Activated naive CD8-positive, alpha-beta T cell treated with anti-CD3 and anti-CD28 coated beads for 36 hours (primary cell): ENCODE results near the gene CACNA1C. TPM values are rescaled to one million over a fixed set of nuclear protein-coding genes. Genes with fewer than 3 reads are reported as not detected.
"Not testable (repeated sequence)": the region's sequence is repeated elsewhere in the genome, so short reads cannot be mapped to it uniquely, and the experiment has no call there.

Experiments used
- DNase-seq: peaks from one replicate; pipeline ENCODE4 v3.0.0; 2021
- H3K27ac Mint-ChIP-seq: one replicate; pipeline ENCODE4 v1.8.0; 2022; ENCODE audit warnings: mild to moderate bottlenecking, moderate library complexity, mixed read lengths
- H3K27me3 Mint-ChIP-seq: one replicate; pipeline ENCODE4 v1.8.0; 2022; ENCODE audit warnings: mild to moderate bottlenecking, mixed read lengths
- H3K36me3 Mint-ChIP-seq: one replicate; pipeline ENCODE4 v1.8.0; 2021; ENCODE audit warnings: mild to moderate bottlenecking, mixed read lengths
- H3K4me1 Mint-ChIP-seq: one replicate; pipeline ENCODE4 v1.8.0; 2021; ENCODE audit warnings: mixed read lengths
- H3K4me3 Mint-ChIP-seq: one replicate; pipeline ENCODE4 v1.8.0; 2022; ENCODE audit warnings: mild to moderate bottlenecking, moderate library complexity, mixed read lengths
- H3K9me3 Mint-ChIP-seq: one replicate; pipeline ENCODE4 v1.8.0; 2022; ENCODE audit warnings: mixed read lengths
- total RNA-seq, 2 experiments: library from RNA; stranded (reverse); gene quantifications; one replicate each; pipeline ENCODE4 v1.2.3, GENCODE V29; 2021

CACNA1C gene
- total RNA-seq, 2 experiments from 2014 or later = 0.02 to 0.14 TPM

DNA sequence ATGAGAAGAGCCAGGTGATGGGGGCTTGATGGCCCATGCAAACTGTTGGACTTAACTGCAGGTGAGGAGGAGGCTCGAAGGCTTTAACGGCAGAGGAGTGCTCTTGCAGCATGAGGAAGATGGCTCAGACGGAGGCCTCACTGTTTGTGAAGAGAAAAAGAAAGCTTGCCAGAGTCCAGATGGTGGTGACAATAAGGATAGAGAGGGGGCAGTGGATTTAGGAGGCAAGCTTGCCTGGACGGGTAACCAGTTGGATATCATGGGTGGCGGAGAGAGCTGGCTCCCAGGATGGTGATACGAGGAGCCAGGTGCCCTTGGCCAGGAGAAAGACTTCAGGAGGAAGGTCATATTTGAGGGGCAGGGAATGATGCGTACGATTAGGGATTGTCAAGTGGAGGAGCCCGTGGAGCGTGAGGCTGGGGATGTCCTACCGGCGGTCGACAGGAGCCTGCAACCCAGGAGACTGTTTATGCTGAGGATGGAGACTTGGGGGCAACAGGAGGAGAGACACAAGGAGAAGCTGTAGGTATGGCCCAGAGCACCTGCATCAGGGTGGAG lies 71.8 kb downstream of the CACNA1C start:
- no peaks in the 10 kb centered on the region for H3K4me1 Mint-ChIP-seq
- H3K36me3 Mint-ChIP-seq = no peaks in the 10 kb centered on the region
- H3K4me3 Mint-ChIP-seq = no peak overlapping the region
- no peak for DNase-seq
- no peak overlapping the region for H3K27ac Mint-ChIP-seq
- no peaks in the 10 kb centered on the region for H3K9me3 Mint-ChIP-seq
- H3K27me3 Mint-ChIP-seq = no peaks in the 10 kb centered on the region

DNA sequence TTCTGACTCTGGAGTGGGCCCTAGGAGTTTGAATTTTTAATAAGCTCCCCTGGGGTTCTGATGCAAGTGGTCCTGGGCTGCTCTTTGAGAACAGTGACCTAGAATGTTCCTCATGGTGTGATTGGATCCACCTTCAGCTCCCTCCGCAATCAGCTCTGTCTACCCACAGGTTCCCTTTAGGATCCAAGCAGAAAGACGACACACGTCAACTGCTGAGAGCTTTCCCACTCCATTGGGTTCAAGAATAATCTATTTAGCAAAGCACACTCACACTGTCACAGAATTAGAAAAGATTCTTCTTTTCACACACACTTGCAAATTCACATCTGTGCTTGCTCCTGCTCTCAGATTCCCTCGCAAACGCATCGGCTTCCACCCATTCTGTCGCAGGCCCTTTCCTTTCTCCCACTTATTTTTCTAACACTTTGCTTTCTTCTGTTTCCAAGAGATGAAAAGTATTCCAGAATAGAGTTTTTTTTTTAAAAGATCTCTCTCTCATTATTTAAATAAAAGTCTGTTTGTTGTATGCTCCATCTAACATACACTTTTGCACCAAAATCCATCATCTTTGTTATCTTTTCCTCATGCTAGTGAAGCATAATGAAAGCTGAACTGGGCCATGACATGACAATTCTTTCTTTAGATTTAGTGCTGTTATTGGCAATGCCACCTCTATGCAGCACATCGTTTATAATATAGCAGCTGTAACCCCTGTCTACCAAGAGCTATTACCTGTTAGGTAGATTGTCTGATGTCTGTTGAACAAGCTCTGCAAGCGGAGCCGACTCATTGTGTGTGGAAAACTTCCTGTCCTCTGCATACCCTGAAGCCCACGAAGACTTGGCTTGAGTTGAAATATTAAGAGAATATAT lies 73.1 kb downstream of the CACNA1C start:
- DNase-seq = no peak
- Mint-ChIP-seq H3K9me3 (no peaks in the 10 kb centered on the region), H3K4me1 (no peaks in the 10 kb centered on the region), H3K27ac (no peak overlapping the region), H3K27me3 (no peaks in the 10 kb centered on the region), H3K36me3 (no peaks in the 10 kb centered on the region), H3K4me3 (no peak overlapping the region)

DNA sequence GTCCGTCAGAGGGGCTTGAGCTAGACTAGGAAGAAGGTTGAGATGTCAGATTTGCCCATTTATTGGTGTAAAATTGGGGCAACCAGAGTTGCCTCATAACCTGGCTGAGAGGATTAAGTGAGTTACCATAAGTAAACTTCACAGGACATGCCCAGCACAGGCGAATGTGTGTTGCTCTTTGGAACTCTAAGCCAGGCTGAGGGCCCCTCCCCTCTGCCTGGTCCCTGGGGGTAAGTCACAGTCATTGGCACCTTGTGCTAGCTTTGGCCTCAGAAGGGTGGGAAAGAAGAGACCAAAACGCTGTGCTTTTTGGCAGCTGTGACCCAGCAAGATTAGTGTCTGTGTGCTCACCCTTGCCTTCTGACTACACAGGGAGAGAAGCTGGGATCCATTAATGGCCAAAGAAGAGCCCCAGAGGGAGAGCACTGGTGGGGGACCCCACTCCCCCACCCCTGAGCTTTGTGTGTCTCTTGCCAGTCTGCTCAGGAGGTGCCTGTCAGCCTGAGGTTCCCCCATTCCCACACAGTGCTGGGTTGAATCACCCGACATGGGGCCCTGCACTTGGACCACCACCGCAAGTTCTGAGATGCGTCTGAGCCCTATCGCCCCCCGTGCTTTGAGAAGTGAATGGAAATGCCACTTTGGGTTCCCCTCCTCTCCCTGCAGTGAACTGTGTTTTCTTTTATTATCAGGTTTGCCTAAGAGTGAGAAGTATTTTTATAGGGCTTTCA lies 74.1 kb downstream of the CACNA1C start:
- H3K4me1 Mint-ChIP-seq = no peaks in the 10 kb centered on the region
- H3K4me3 Mint-ChIP-seq = no peak overlapping the region
- H3K27ac Mint-ChIP-seq = no peak overlapping the region
- H3K36me3 Mint-ChIP-seq = no peaks in the 10 kb centered on the region
- H3K27me3 Mint-ChIP-seq = no peaks in the 10 kb centered on the region
- no peaks in the 10 kb centered on the region for H3K9me3 Mint-ChIP-seq
- no peak for DNase-seq

DNA sequence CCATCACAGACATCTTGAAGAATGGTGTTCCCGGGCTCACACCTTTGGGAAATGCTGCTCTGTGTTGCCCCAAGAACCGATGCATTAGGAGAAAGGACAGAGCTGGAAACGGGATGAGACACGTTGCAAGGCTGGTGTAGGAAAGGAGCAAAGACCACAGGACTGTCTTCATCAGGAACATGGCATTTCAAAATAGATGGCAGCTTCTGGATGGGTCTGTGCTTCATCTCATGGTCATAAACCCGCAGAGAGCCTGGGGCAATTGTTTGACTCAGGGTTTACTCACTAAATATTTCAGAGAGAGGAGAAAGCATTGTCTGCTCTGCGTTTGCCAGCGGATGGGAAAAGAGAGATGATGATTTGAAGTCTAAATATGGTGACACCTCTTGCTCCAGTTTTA lies 76.3 kb downstream of the CACNA1C start:
- no peaks in the 10 kb centered on the region for H3K9me3 Mint-ChIP-seq
- no peaks in the 10 kb centered on the region for H3K4me1 Mint-ChIP-seq
- no peaks in the 10 kb centered on the region for H3K27me3 Mint-ChIP-seq
- no peak overlapping the region for H3K4me3 Mint-ChIP-seq
- DNase-seq = no peak
- no peaks in the 10 kb centered on the region for H3K36me3 Mint-ChIP-seq
- H3K27ac Mint-ChIP-seq = no peak overlapping the region

DNA sequence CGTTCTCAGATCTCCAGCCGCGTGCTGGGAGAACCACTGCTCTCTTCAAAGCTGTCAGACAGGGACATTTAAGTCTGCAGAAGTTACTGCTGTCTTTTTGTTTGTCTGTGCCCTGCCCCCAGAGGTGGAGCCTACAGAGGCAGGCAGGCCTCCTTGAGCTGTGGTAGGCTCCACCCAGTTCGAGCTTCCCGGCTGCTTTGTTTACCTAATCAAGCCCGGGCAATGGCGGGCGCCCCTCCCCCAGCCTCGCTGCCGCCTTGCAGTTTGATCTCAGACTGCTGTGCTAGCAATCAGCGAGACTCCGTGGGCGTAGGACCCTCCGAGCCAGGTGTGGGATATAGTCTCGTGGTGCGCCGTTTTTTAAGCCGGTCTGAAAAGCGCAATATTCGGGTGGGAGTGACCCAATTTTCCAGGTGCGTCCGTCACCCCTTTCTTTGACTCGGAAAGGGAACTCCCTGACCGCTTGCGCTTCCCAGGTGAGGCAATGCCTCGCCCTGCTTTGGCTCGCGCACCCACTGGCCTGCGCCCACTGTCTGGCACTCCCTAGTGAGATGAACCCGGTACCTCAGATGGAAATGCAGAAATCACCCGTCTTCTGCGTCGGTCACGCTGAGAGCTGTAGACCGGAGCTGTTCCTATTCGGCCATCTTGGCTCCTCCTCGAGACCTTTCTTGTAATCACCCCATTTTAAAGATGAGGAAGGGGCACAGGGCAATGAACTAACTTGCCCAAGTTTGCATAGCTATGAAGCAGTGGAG lies 83.1 kb downstream of the CACNA1C start:
- H3K4me1 Mint-ChIP-seq = not testable (repeated sequence)

DNA sequence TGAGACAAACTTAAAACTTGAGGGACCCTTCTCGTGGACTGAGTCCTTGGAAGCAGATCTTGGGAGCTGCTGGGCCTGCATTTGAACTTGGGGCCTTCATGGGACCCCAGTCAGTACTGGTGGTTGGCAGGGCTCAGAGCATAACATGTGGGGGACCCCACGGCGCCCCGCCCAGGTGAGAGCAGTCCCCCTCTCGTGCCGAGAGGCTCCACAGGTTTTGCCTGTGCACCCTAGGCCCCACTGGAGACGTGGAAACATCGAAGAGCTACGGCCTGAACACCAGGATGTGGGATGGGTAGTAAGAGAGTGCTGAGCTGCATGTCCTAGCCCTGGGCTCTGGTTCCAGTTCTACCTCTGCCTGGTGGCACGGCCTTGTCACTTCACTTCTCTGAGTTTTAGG lies 84.1 kb downstream of the CACNA1C start:
- Mint-ChIP-seq H3K4me1 (no peaks in the 10 kb centered on the region), H3K9me3 (no peaks in the 10 kb centered on the region), H3K27me3 (peaks cover 6% of the 10 kb centered on the region), H3K36me3 (no peaks in the 10 kb centered on the region), H3K27ac (no peak overlapping the region), H3K4me3 (no peak overlapping the region)
- DNase-seq = no peak

More for the DNA sequence above, 83.1 kb downstream of the CACNA1C start:
- H3K27ac Mint-ChIP-seq, DNase-seq, H3K27me3 Mint-ChIP-seq, H3K36me3 Mint-ChIP-seq, H3K4me3 Mint-ChIP-seq, H3K9me3 Mint-ChIP-seq: not testable (repeated sequence)

DNA sequence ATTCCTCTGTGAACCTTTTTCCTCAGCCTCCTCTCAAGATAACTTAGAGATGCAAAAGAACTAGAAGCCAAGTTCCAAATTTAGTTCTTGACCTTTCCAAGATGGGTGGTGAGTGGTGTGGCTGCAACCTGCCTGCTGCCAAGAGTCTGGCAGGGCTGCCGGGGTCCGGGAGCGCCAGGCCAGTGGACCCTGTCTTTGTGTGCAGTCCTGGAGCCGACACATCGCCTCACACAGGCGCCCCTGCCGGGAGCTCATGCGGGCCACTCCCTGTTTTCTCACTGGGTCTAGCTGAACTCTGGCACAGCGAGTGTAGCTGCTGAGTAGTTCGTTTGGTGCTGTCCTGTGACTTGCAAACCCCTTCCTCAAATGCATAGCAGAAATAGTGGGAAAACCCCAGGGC lies 84.9 kb downstream of the CACNA1C start:
- Mint-ChIP-seq H3K9me3 (no peaks in the 10 kb centered on the region), H3K4me1 (no peaks in the 10 kb centered on the region), H3K36me3 (no peaks in the 10 kb centered on the region), H3K27ac (no peak overlapping the region), H3K27me3 (peaks cover 6% of the 10 kb centered on the region), H3K4me3 (no peak overlapping the region)
- no peak for DNase-seq

DNA sequence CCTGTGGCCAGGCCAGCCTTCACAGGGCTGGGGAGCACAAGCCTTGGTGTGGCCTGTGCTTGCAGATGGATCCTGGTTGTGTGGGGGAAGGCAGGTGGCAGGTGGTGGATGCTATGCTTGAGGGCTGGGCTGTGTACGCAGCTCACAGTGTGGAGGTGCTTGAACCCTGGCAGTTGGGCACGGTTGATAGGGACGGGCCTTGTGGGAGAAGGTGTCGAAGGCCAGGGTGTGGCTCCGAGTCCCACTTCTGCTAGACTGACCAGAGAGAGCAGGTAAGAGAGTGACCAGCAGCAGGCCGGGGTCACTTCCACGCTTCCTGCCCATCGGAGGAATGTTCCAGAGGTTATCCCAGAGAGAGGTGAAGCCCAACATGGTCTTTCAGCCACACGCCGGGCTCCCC lies 85.5 kb downstream of the CACNA1C start:
- Mint-ChIP-seq H3K4me1 (no peaks in the 10 kb centered on the region), H3K27me3 (peaks cover 6% of the 10 kb centered on the region), H3K36me3 (no peaks in the 10 kb centered on the region), H3K4me3 (no peak overlapping the region), H3K27ac (no peak overlapping the region), H3K9me3 (no peaks in the 10 kb centered on the region)
- no peak for DNase-seq

DNA sequence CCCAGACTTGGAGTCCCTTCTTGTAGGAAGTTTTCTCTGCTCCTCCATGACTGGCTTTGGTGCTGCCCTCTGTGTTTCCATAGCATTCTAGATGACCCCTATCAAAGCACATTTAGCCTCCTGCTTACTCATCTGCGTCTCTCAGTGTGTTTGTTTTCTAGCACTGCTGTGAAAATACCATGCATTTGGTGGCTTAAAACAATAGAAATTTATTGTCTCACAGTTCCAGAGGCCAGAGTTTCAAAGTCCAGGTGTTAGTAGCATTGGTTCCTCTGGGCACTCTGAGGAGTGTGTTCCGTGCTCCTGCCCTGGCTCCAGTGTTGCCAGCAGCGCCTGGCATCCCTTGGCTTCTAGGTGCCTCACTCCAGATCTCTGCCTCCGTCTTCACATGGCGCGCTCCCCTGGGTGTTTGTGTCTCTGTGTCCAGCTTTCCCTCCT lies 86.1 kb downstream of the CACNA1C start:
- H3K4me3 Mint-ChIP-seq = no peak overlapping the region
- no peak overlapping the region for H3K27ac Mint-ChIP-seq
- H3K4me1 Mint-ChIP-seq = no peaks in the 10 kb centered on the region
- peaks cover 6% of the 10 kb centered on the region for H3K27me3 Mint-ChIP-seq
- H3K36me3 Mint-ChIP-seq = no peaks in the 10 kb centered on the region
- DNase-seq = no peak
- H3K9me3 Mint-ChIP-seq = no peaks in the 10 kb centered on the region

DNA sequence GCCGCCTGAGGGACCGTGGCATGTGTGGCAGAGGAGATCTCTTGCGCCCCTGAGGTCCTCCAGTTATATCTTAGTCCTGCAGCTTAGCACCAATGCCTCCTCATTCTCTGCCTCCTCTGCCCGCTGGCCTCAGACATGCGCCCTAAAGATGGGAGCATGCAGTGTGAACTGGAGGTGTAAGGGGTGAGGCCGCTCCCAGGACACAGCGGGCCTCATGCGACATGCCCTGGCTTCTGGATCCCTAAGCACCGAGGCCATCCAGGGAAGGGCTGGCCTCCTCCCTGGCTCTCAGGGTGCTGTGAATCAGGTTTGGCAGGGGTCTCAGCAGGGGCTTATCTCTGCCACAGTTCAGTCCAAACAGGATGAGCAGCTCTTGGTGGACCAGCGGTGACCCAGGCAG lies 86.9 kb downstream of the CACNA1C start:
- no peak for DNase-seq
- H3K4me1 Mint-ChIP-seq = no peaks in the 10 kb centered on the region
- H3K27ac Mint-ChIP-seq = no peak overlapping the region
- no peak overlapping the region for H3K4me3 Mint-ChIP-seq
- H3K36me3 Mint-ChIP-seq = no peaks in the 10 kb centered on the region
- H3K9me3 Mint-ChIP-seq = no peaks in the 10 kb centered on the region
- H3K27me3 Mint-ChIP-seq = peaks cover 6% of the 10 kb centered on the region

DNA sequence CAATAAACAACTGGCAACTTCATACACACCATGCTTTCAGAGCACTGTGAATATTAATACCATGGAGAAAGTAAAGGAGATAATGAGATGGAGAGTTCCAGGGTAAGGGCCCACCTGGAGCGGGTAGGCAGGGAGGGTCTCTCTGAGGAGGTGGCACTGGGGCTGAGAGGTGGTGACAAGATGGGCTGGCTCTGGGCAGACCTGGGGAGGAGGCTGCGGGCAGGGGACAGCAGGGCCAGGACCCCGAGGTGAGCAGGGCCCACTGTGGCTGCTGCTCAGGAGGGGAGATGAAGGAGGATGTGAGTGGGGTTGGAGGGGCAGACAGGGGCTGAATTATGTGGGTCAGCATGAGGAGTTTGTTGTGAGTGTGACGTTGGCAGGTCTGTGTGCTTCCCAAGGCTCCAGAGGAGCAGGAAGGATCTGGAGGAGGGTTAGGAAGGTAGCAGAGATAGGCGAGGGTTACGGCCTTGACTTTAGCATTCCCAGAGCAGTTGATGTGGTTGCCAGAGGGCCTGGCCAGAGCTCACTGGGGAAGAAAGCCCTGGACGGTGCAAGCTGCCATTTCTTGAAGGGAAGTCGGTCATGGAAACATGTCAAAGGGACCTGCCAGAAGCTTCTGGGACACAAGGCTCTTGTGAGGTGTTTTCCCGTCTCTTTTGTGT lies 88.2 kb downstream of the CACNA1C start:
- H3K36me3 Mint-ChIP-seq = no peaks in the 10 kb centered on the region
- no peak for DNase-seq
- no peak overlapping the region for H3K4me3 Mint-ChIP-seq
- H3K27ac Mint-ChIP-seq = no peak overlapping the region
- H3K4me1 Mint-ChIP-seq = no peaks in the 10 kb centered on the region
- peaks cover 5% of the 10 kb centered on the region for H3K27me3 Mint-ChIP-seq
- H3K9me3 Mint-ChIP-seq = no peaks in the 10 kb centered on the region

DNA sequence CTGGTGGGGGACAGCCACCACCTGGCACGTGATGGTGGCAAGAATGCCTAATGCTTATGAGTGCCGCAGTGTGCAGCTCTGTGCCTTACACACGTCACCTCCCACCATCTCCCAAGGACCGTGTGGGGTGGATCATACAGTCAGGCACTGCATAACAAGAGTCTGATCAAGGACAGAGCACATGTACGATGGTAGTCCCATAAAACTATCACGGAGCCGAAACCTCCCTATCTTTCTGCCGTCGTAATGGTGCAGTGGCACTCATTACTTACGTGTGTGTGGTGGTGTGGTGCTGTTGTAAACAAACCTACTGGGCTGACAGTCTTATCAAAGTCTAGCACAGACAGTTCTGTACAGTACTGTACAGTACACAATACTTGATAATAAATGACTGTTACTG lies 89.3 kb downstream of the CACNA1C start:
- no peak overlapping the region for H3K4me3 Mint-ChIP-seq
- no peak for DNase-seq
- H3K36me3 Mint-ChIP-seq = no peaks in the 10 kb centered on the region
- no peak overlapping the region for H3K27ac Mint-ChIP-seq
- no peaks in the 10 kb centered on the region for H3K4me1 Mint-ChIP-seq
- H3K9me3 Mint-ChIP-seq = no peaks in the 10 kb centered on the region
- H3K27me3 Mint-ChIP-seq = no peaks in the 10 kb centered on the region

DNA sequence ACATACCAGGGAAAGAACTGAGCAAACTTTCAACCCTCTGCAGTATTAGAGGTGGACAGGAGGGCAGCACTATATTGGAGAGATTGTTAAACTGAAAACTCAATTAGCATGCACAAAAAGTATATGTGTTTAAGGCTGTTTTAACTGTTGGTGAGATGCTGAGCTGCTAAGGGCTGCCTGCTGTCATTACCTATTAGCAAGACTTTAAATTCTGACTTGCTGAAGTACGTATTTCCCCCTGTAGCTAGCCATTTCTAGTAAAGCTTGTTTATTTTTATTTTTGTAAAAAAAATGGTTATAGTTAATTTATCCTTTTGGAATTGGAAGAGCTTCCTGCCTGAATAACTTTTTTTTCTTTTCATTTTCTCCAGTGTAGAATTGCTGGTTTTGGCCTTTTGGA lies 92.2 kb downstream of the CACNA1C start:
- H3K27ac Mint-ChIP-seq = no peak overlapping the region
- no peak overlapping the region for H3K4me3 Mint-ChIP-seq
- H3K4me1 Mint-ChIP-seq = no peaks in the 10 kb centered on the region
- DNase-seq = no peak
- no peaks in the 10 kb centered on the region for H3K9me3 Mint-ChIP-seq
- H3K36me3 Mint-ChIP-seq = no peaks in the 10 kb centered on the region
- H3K27me3 Mint-ChIP-seq = peaks cover 5% of the 10 kb centered on the region

DNA sequence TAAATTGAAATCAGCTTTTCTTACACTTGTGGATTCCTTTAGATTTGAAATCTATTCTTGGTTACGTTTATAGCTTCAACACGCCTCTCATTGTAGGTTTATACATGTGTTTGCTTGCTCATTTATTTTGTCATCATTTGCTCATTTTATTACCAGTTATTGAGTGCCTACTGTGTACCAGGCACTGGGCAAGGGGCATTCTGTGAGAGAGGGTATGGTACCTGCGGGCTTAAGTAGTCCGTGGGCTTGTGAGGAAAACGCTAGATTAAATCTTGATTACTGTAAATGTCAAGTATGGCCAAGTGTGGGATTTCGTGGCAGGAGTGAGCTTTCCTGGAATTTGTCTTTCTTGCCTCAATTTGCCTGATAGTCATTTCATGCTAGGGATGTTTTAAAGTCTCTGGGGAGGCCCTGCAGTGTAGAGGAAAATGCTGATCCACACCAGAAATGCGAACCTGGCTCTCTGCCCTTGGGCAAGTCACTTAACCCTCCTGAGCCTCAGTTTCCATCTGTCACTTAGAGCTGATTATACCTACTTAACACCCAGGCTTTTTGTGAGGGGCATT lies 92.7 kb downstream of the CACNA1C start:
- no peaks in the 10 kb centered on the region for H3K9me3 Mint-ChIP-seq
- H3K36me3 Mint-ChIP-seq = no peaks in the 10 kb centered on the region
- DNase-seq = no peak
- H3K27me3 Mint-ChIP-seq = peaks cover 5% of the 10 kb centered on the region
- H3K4me3 Mint-ChIP-seq = no peak overlapping the region
- no peak overlapping the region for H3K27ac Mint-ChIP-seq
- no peaks in the 10 kb centered on the region for H3K4me1 Mint-ChIP-seq
